Ascending aorta (tissue), 2 donors: Measurements from ENCODE around the gene CYP1A2. TPM values are rescaled to one million over a fixed set of nuclear protein-coding genes. Genes with fewer than 3 reads are reported as not detected.

Source experiments
- DNase-seq, 2 donors: peaks; one replicate each; pipeline ENCODE4 v3.0.0-alpha.2; 2019; ENCODE audit warnings: low spot score in 2 of 2
- H3K27ac ChIP-seq, 2 donors: fragments of 200-600 bp; sonication (generic); one replicate each; pipeline ENCODE4 v1.5.1; 2016 to 2017; ENCODE audit warnings: mild to moderate bottlenecking in 1 of 2
- H3K27me3 ChIP-seq: fragments of 200-600 bp; sonication (generic); one replicate; pipeline ENCODE4 v1.5.1; 2017
- H3K36me3 ChIP-seq, 2 donors: fragments of 200-600 bp; sonication (generic); one replicate each; pipeline ENCODE4 v1.5.1; 2016
- H3K4me1 ChIP-seq, 2 donors: fragments of 200-600 bp; sonication (generic); one replicate each; pipeline ENCODE4 v1.5.1; 2016 to 2017; ENCODE audit warnings: mild to moderate bottlenecking in 1 of 2
- H3K4me3 ChIP-seq, 2 donors: fragments of 200-600 bp; sonication (generic); one replicate each; pipeline ENCODE4 v1.5.1; 2016 to 2017; ENCODE audit warnings: mild to moderate bottlenecking in 1 of 2
- H3K9me3 ChIP-seq, 2 donors: fragments of 200-600 bp; sonication (generic); one replicate each; pipeline ENCODE4 v1.5.1; 2016
- intact Hi-C: fragments of 100-400 bp; cut with DNase I; formaldehyde crosslinking; loops from one replicate; pipeline ENCODE4 v1.15.1; 2023
- total RNA-seq: library from RNA; depleted of rRNA; stranded (reverse); fragments of >200 nt; gene quantifications from one replicate; pipeline ENCODE4 v1.1.0, GENCODE V29; 2016
- TF ChIP-seq, protein P1 (sequence below), 3 experiments: fragments of 200-600 bp in 2 of 3; fragments of 450-650 bp in 1 of 3; sonication (generic) in 2 of 3; IDR thresholded peaks; one replicate each; pipeline ENCODE4 v1.5.1; 2016 to 2019; ENCODE audit warnings: antibody characterized with exemption in 3 of 3, mild to moderate bottlenecking in 1 of 3, moderate library complexity in 1 of 3

Gene CYP1A2
- total RNA-seq, 1 donor from 2014 or later: not detected

- Histone ChIP-seq H3K27me3 (no peaks in the 10 kb centered on the region), H3K36me3 (no peaks in the 10 kb centered on the region), H3K27ac (no peak overlapping the region), H3K4me3 (no peak overlapping the region), H3K4me1 (no peaks in the 10 kb centered on the region), H3K9me3 (no peaks in the 10 kb centered on the region)
- no peak for DNase-seq
- intact Hi-C loops: no loop called here
- TF ChIP-seq, protein P1, sequence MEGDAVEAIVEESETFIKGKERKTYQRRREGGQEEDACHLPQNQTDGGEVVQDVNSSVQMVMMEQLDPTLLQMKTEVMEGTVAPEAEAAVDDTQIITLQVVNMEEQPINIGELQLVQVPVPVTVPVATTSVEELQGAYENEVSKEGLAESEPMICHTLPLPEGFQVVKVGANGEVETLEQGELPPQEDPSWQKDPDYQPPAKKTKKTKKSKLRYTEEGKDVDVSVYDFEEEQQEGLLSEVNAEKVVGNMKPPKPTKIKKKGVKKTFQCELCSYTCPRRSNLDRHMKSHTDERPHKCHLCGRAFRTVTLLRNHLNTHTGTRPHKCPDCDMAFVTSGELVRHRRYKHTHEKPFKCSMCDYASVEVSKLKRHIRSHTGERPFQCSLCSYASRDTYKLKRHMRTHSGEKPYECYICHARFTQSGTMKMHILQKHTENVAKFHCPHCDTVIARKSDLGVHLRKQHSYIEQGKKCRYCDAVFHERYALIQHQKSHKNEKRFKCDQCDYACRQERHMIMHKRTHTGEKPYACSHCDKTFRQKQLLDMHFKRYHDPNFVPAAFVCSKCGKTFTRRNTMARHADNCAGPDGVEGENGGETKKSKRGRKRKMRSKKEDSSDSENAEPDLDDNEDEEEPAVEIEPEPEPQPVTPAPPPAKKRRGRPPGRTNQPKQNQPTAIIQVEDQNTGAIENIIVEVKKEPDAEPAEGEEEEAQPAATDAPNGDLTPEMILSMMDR (IDR thresholded peaks at IDR 0.05): no peak
These were observed 26.5 kb downstream of the CYP1A2 start for GRCh38 chr15:74775132-74775562.

GRCh38 chr15:74775894-74776293, 27.2 kb downstream of the CYP1A2 start:
- H3K27ac ChIP-seq: no peak overlapping the region
- DNase-seq: no peak
- TF ChIP-seq, protein P1 (IDR thresholded peaks at IDR 0.05): no peak
- intact Hi-C loops: no loop called here
- H3K27me3 ChIP-seq: no peaks in the 10 kb centered on the region
- no peaks in the 10 kb centered on the region for H3K36me3 ChIP-seq
- no peaks in the 10 kb centered on the region for H3K9me3 ChIP-seq
- no peaks in the 10 kb centered on the region for H3K4me1 ChIP-seq
- no peak overlapping the region for H3K4me3 ChIP-seq

DNA sequence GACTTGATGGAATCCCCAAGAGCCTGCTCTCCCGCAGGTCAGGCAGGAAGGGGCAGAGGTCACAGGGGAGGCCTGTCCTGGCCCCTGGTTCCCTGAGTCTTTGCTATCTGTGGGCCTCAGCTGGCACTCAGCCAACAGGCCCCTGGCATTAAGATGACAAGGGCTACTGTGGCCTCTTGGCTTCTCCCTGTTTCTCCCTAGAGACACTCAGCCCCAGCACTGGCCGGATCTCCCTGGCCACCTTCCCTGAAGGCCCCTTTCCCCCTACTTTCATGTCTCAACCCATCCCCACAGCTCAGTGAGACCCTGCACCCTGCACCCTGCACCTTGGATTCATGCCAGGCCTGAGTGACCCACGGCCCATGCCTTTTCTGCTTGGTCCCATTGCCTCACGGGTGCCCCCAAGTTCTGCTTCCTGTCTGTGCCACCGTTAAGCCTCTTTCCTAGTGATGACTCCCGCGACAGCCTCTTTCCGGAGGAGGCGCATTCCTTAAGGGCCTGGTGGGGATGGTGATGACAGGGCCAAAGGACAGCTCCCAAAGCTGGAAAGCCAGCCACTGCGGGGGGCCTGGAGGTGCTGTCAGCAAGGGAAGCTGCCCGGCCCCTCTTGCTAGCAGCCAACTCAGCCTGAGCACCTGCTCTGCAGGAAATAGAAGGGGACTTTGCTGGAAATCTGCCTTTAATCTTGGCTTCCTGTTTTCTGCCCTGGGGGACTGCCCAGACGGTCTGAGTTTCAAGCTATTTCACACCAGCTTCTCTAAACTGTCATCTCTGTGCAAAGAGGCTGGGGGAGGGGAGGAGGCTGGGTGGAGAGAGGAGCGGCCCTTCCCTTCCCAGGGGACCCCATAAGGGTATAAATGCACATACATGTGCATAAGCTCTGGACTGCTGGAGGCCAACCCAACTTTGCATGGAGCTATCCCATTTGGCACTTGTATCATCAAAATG, 28.4 kb downstream of the CYP1A2 start:
- Histone ChIP-seq H3K4me3 (no peak overlapping the region), H3K4me1 (peaks cover 6 to 8% of the 10 kb centered on the region in 2 donors), H3K36me3 (no peaks in the 10 kb centered on the region), H3K9me3 (no peaks in the 10 kb centered on the region), H3K27me3 (no peaks in the 10 kb centered on the region), H3K27ac (peak overlapping the region in 1 of 2 donors; percentile 6)
- TF ChIP-seq, protein P1 (IDR thresholded peaks at IDR 0.05): no peak
- intact Hi-C loops: no loop called here
- no peak for DNase-seq

GRCh38 chr15:74777769-74778598, 29.3 kb downstream of the CYP1A2 start:
- peaks cover 8 to 11% of the 10 kb centered on the region in 2 donors for H3K4me1 ChIP-seq
- TF ChIP-seq, protein P1 (IDR thresholded peaks at IDR 0.05): no peak
- intact Hi-C loops: no loop called here
- no peak for DNase-seq
- no peaks in the 10 kb centered on the region for H3K27me3 ChIP-seq
- no peak overlapping the region for H3K4me3 ChIP-seq
- H3K9me3 ChIP-seq: no peaks in the 10 kb centered on the region
- H3K36me3 ChIP-seq: no peaks in the 10 kb centered on the region
- H3K27ac ChIP-seq: no peak overlapping the region

DNA sequence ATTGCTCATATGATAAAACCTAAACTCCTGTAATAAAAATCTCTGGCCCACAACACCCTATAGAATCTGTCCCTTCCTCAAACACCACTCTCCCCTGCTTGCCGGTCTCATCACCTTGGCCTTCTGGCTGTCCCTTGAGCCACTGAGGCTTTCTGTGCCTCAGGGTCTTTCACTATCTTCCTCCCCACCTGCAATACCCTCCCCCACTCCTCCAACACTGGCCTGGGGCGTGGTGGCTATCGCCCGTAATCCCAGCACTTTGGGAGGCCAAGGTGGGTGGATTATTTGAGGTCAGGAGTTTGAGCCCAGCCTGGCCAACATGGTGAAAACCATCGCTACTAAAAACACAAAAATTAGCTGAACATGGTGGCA, 29.9 kb downstream of the CYP1A2 start:
- Histone ChIP-seq H3K4me1 (peaks cover 13 to 17% of the 10 kb centered on the region in 2 donors), H3K27me3 (no peaks in the 10 kb centered on the region), H3K9me3 (no peaks in the 10 kb centered on the region), H3K27ac (no peak overlapping the region), H3K36me3 (no peaks in the 10 kb centered on the region), H3K4me3 (no peak overlapping the region)
- intact Hi-C loops: no loop called here
- DNase-seq: no peak
- TF ChIP-seq, protein P1 (IDR thresholded peaks at IDR 0.05): no peak
